Endothelial cell of umbilical vein (primary cell): ENCODE measurements around the gene PIGQ. TPM values are rescaled to one million over a fixed set of nuclear protein-coding genes. Genes with fewer than 3 reads are reported as not detected.
A peak's percentile ranks its signal among the peaks of the same experiment; 100 is the strongest.

Source experiments
- BruUV-seq: library from RNA; stranded (reverse); fragments of 400-500 nt; replicated peaks from 2 replicates; lab custom pipeline; 2021; lab: Mats Ljungman, UMichigan
- CTCF ChIA-PET: fragments of 300-600, 350-600 bp; sonication (Branson Sonifier 250); formaldehyde crosslinking; loops from one replicate; lab custom pipeline; 2021; ENCODE audit warnings: antibody characterized with exemption, inconsistent platforms; lab: Charles Lee
- POLR2A ChIA-PET: fragments of 300-600, 350-600 bp; sonication (Branson Sonifier 250); formaldehyde crosslinking; loops from one replicate; lab custom pipeline; 2021; ENCODE audit warnings: antibody characterized with exemption, inconsistent platforms; lab: Charles Lee
- DNase-seq: peaks from one replicate; pipeline ENCODE4 v3.0.0-alpha.2; 2011; ENCODE audit warnings: low read depth, low spot score
- FAIRE-seq: peaks from 2 replicates; lab custom pipeline; 2011; peaks lifted over from hg19 to GRCh38; lab: Jason Lieb, UNC
- H2AFZ ChIP-seq: 2 replicates; pipeline ENCODE4 v1.6.0; 2012; ENCODE audit warnings: low read depth, low read length, control low read depth, inconsistent platforms
- H3K27ac ChIP-seq: 2 replicates; pipeline ENCODE4 v1.5.1; 2011; ENCODE audit warnings: low read depth, mild to moderate bottlenecking, control low read depth, low read length, moderate library complexity; ENCODE audit not compliant: insufficient read depth
- H3K27me3 ChIP-seq, 2 experiments: 2 replicates each; pipeline versions ENCODE4 v1.6.0 to v1.6.1; 2011; ENCODE audit warnings: low read length in 2 of 2, mixed read lengths in 1 of 2; ENCODE audit not compliant: control insufficient read depth in 2 of 2, insufficient read depth in 2 of 2
- H3K36me3 ChIP-seq, 2 experiments: 2 replicates in 1 of 2; 3 replicates in 1 of 2; pipeline ENCODE4 v1.5.1; 2011; ENCODE audit warnings: low read length in 2 of 2, mild to moderate bottlenecking in 1 of 2, moderate library complexity in 1 of 2; ENCODE audit not compliant: control insufficient read depth in 2 of 2, insufficient read depth in 2 of 2; ENCODE audit errors: extremely low read depth in 1 of 2
- H3K4me1 ChIP-seq: 3 replicates; pipeline ENCODE4 v1.5.1; 2011; ENCODE audit warnings: mild to moderate bottlenecking, low read length; ENCODE audit not compliant: control insufficient read depth, insufficient read depth; ENCODE audit errors: extremely low read depth
- H3K4me2 ChIP-seq: 2 replicates; pipeline ENCODE4 v1.6.1; 2011; ENCODE audit warnings: low read length, control low read depth, mixed read lengths; ENCODE audit not compliant: insufficient read depth
- H3K4me3 ChIP-seq, 3 experiments: fragments of 200-600 bp in 1 of 3; sonication (generic), shearing (Covaris generic) in 1 of 3; replicated peaks in 1 of 3; 2 replicates each; pipeline ENCODE4 v1.5.1; 2011 to 2016; ENCODE audit warnings: control low read depth in 3 of 3, low read length in 3 of 3, mild to moderate bottlenecking in 2 of 3, inconsistent platforms in 1 of 3, low read depth in 1 of 3, moderate library complexity in 1 of 3; ENCODE audit not compliant: insufficient read depth in 1 of 3
- H3K79me2 ChIP-seq: 2 replicates; pipeline ENCODE4 v1.6.0; 2012; ENCODE audit warnings: low read length, inconsistent platforms; ENCODE audit not compliant: control insufficient read depth, insufficient read depth
- H3K9ac ChIP-seq: replicated peaks from 2 replicates; pipeline ENCODE3; 2011; ENCODE audit warnings: low read length, control low read depth; ENCODE audit not compliant: insufficient read depth; ENCODE audit errors: extremely low read depth
- H3K9me1 ChIP-seq: replicated peaks from 3 replicates; pipeline ENCODE4 v1.6.0; 2011; ENCODE audit warnings: mild to moderate bottlenecking, low read length; ENCODE audit not compliant: control insufficient read depth, insufficient read depth; ENCODE audit errors: extremely low read depth
- H3K9me3 ChIP-seq: replicated peaks from 2 replicates; pipeline ENCODE4 v1.5.1; 2012; ENCODE audit warnings: low read length, inconsistent platforms; ENCODE audit not compliant: control insufficient read depth, insufficient read depth
- H4K20me1 ChIP-seq: replicated peaks from 2 replicates; pipeline ENCODE3; 2011; ENCODE audit warnings: mild to moderate bottlenecking, low read length; ENCODE audit not compliant: control insufficient read depth, insufficient read depth; ENCODE audit errors: extremely low read depth
- EZH2 ChIP-seq: IDR thresholded peaks from 2 replicates; pipeline ENCODE4 v1.6.1; 2012; ENCODE audit warnings: borderline replicate concordance, low read depth, mild to moderate bottlenecking, moderate library complexity, low read length, inconsistent platforms; ENCODE audit not compliant: severe bottlenecking
- FOS ChIP-seq: IDR thresholded peaks from 2 replicates; pipeline ENCODE4 v1.6.1; 2011; ENCODE audit warnings: mild to moderate bottlenecking, low read length, moderate library complexity, borderline replicate concordance; ENCODE audit not compliant: insufficient read depth
- GATA2 ChIP-seq: IDR thresholded peaks from 2 replicates; pipeline ENCODE4 v1.7.0; 2011; ENCODE audit warnings: low read depth, mild to moderate bottlenecking, moderate library complexity, mixed read lengths, low read length; ENCODE audit not compliant: insufficient read length, insufficient read depth
- JUN ChIP-seq: IDR thresholded peaks from 2 replicates; pipeline ENCODE4 v1.6.1; 2011; ENCODE audit warnings: borderline replicate concordance, low read depth; ENCODE audit not compliant: insufficient read length, insufficient read depth
- MAX ChIP-seq: IDR thresholded peaks from 2 replicates; pipeline ENCODE4 v1.6.1; 2011; ENCODE audit not compliant: insufficient read depth, insufficient read length
- MYC ChIP-seq: IDR thresholded peaks from one replicate; pipeline ENCODE4 v1.6.1; 2011; ENCODE audit warnings: mild to moderate bottlenecking, low read depth, low read length
- POLR2A ChIP-seq: IDR thresholded peaks from 2 replicates; pipeline ENCODE4 v1.6.1; 2012; ENCODE audit warnings: low read depth, mild to moderate bottlenecking, control low read depth, low read length
- POLR2AphosphoS5 ChIP-seq: IDR thresholded peaks from 2 replicates; pipeline ENCODE4 v1.6.1; 2012; ENCODE audit warnings: low read depth, mild to moderate bottlenecking, control low read depth, low read length, moderate library complexity; ENCODE audit not compliant: insufficient read depth
- dilution Hi-C: fragments of 300-500 bp; cut with MboI; formaldehyde crosslinking; loops from one replicate; pipeline ENCODE4 v1.15.0; 2019; ENCODE audit warnings: low sequenced_read_pairs; ENCODE audit not compliant: extremely low pct_ligation_motif_present
- intact Hi-C: fragments of 100-400 bp; cut with micrococcal nuclease; formaldehyde crosslinking; loops from one replicate; pipeline ENCODE4 v1.10.0; 2022
- polyA plus RNA-seq, 4 experiments: library from polyadenylated mRNA; depleted of rRNA in 3 of 4; stranded (reverse) in 3 of 4; unstranded in 1 of 4; fragments of >200 nt; gene quantifications; 2 replicates each; pipeline versions ENCODE4 v1.2.1 to v1.2.3, GENCODE V29; 2011 to 2012; ENCODE audit warnings: missing spikeins in 1 of 4
- total RNA-seq: library from RNA; stranded (reverse); gene quantifications from 2 replicates; pipeline ENCODE4 v1.2.3, GENCODE V29; 2021
- TF ChIP-seq, protein P1 (sequence below), 2 donors: IDR thresholded peaks; 1 replicate in 1 of 2; 2 replicates in 1 of 2; pipeline ENCODE4 v1.5.1; 2011; ENCODE audit warnings: low read length in 2 of 2, mild to moderate bottlenecking in 2 of 2, moderate library complexity in 2 of 2, control low read depth in 1 of 2, inconsistent platforms in 1 of 2, low read depth in 1 of 2; ENCODE audit not compliant: insufficient read depth in 1 of 2; ENCODE audit errors: extremely low read depth in 1 of 2

Gene PIGQ
- total and polyA plus RNA-seq, 2 donors (not counting 3 experiments of a cell fraction or from before 2014, with no cell fraction given): 66.9 to 67.7 TPM

DNA sequence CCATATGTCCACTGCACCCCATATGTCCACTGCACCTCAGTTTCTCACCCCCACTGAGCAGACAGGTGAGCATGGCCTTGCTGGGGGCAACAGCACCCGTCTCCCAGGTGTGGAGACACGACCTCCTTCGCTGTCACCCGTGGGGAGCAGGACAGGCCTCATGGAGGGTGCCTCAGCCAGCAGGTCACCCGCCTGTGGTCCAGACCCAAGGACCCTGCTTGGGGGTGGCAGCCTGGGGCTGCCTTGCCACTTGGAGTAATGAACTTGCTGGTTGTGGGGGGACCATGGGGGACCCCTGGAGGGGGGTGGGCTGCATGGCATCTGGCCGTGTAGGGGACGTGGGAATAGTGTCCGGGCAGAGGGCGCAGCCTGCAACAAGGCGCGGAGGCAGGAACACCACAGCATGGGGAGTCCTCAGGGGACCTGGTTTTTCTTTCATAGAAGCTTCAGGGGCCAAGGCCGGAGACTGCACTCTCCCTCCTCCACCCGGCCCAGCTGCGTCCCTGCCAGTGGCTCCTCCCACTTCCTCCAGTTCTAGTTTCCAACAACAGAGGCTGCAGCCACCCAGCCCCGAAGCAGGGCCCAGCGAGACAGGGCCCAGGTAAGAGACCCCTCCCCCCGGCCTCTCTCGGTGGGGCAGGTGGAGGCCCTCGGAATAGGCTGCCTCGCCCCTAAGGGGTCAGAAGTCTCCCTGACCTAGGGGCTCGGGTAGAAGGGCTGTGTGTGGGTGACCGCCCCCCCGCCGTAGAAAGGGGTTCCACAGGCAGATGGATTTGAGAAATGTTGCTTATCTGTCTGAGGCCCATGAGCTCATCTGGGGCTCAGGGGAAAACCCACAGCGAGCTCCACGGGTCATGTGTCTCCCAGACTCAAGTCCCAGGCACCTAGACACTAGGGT, 3.0 kb upstream of the PIGQ start, which contains the start of gene NHLRC4:
Gene NHLRC4 (plus strand): TSS at position 531 of the 898 bp plus-strand sequence. CDS start 1,043 bp downstream, outside the sequence.
- BruUV-seq: no TSS peak
- peaks cover 24% of the 10 kb centered on the region for H3K4me1 ChIP-seq
- H3K27ac ChIP-seq: no peak within 1 kb of the TSS
- dilution Hi-C loops: no loop called here
- H3K36me3 ChIP-seq: no peaks in the 10 kb centered on the region
- peaks cover 0 to 2% of the 10 kb centered on the region in 2 experiments for H3K27me3 ChIP-seq
- no peak within 1 kb of the TSS for H3K4me3 ChIP-seq
- DNase-seq (peak; percentile 65), FAIRE-seq (peak; percentile 76)
- peak within 1 kb of the TSS; percentile 12 for H3K4me2 ChIP-seq
- H3K79me2 ChIP-seq: peaks cover 13% of the 10 kb centered on the region
- ChIA-PET CTCF (interaction anchor here (0.9 to 1.9 kb wide), 2 partner anchors 10 to 12 kb away, joined by 3 to 9 read pairs; no protein-coding TSS in a partner anchor), POLR2A (interaction anchor here (0.6 kb wide), 1 partner anchor 180 kb away, joined by 3 read pairs; no protein-coding TSS in a partner anchor)
- H3K9me1 ChIP-seq: no peaks in the 10 kb centered on the region
- H3K9ac ChIP-seq: no peak within 1 kb of the TSS
- H3K9me3 ChIP-seq: no peaks in the 10 kb centered on the region
- no peak for TF ChIP-seq POLR2AphosphoS5
- no peak for TF ChIP-seq FOS
- no peak for TF ChIP-seq JUN
- no peak for TF ChIP-seq MYC
- TF ChIP-seq EZH2: no peak
- TF ChIP-seq, protein P1, sequence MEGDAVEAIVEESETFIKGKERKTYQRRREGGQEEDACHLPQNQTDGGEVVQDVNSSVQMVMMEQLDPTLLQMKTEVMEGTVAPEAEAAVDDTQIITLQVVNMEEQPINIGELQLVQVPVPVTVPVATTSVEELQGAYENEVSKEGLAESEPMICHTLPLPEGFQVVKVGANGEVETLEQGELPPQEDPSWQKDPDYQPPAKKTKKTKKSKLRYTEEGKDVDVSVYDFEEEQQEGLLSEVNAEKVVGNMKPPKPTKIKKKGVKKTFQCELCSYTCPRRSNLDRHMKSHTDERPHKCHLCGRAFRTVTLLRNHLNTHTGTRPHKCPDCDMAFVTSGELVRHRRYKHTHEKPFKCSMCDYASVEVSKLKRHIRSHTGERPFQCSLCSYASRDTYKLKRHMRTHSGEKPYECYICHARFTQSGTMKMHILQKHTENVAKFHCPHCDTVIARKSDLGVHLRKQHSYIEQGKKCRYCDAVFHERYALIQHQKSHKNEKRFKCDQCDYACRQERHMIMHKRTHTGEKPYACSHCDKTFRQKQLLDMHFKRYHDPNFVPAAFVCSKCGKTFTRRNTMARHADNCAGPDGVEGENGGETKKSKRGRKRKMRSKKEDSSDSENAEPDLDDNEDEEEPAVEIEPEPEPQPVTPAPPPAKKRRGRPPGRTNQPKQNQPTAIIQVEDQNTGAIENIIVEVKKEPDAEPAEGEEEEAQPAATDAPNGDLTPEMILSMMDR (IDR thresholded peaks at IDR 0.05; ENCODE audit: extremely low read depth in 1 of 2, insufficient read depth in 1 of 2, low read depth in 1 of 2, low read length in 2 of 2): no peak
- TF ChIP-seq GATA2: no peak
- TF ChIP-seq MAX: no peak
- TF ChIP-seq POLR2A: no peak
- H2AFZ ChIP-seq: peak within 1 kb of the TSS; percentile 62
- intact Hi-C loops: loop anchor here (5.0 kb wide), 1 partner anchor 39 kb away; the partner anchor contains the start of gene CAPN15
- H4K20me1 ChIP-seq: no peaks in the 10 kb centered on the region
